Naive B cell (primary cell): ENCODE data around the gene KLHDC3. TPM values are rescaled to one million over a fixed set of nuclear protein-coding genes. Genes with fewer than 3 reads are reported as not detected.

ENCODE experiments used
- ATAC-seq, 2 donors: fragments of 150-1000 bp; cut with Tn5 transposase; 2 replicates each; pipeline ENCODE4 v1.10.0; 2021; ENCODE audit warnings: low read depth in 2 of 2, mild to moderate bottlenecking in 2 of 2, moderate library complexity in 2 of 2
- DNase-seq: peaks from one replicate; pipeline ENCODE4 v3.0.0; 2022
- H3K27ac Mint-ChIP-seq, 6 donors: one replicate each; pipeline ENCODE4 v1.8.0; 2020 to 2022; ENCODE audit warnings: mild to moderate bottlenecking in 6 of 6, mixed read lengths in 6 of 6, moderate library complexity in 5 of 6, inconsistent platforms in 2 of 6
- H3K27me3 Mint-ChIP-seq, 3 donors: one replicate each; pipeline ENCODE4 v1.8.0; 2021 to 2022; ENCODE audit warnings: mixed read lengths in 3 of 3, mild to moderate bottlenecking in 1 of 3
- H3K36me3 Mint-ChIP-seq, 2 donors: one replicate each; pipeline ENCODE4 v1.8.0; 2020 to 2022; ENCODE audit warnings: mixed read lengths in 2 of 2, inconsistent platforms in 1 of 2, mild to moderate bottlenecking in 1 of 2
- H3K4me1 Mint-ChIP-seq, 3 donors: one replicate each; pipeline ENCODE4 v1.8.0; 2020 to 2022; ENCODE audit warnings: mixed read lengths in 3 of 3, inconsistent platforms in 1 of 3, mild to moderate bottlenecking in 1 of 3, moderate library complexity in 1 of 3
- H3K4me3 Mint-ChIP-seq, 8 donors: one replicate each; pipeline ENCODE4 v1.8.0; 2020 to 2022; ENCODE audit warnings: mild to moderate bottlenecking in 8 of 8, mixed read lengths in 8 of 8, moderate library complexity in 8 of 8, inconsistent platforms in 2 of 8
- H3K9me3 Mint-ChIP-seq, 7 donors: one replicate each; pipeline ENCODE4 v1.8.0; 2020 to 2022; ENCODE audit warnings: mixed read lengths in 7 of 7, mild to moderate bottlenecking in 5 of 7, inconsistent platforms in 2 of 7, moderate library complexity in 1 of 7
- polyA plus RNA-seq, 6 donors: library from polyadenylated mRNA; unstranded; fragments of 300-500 nt; fragmentation: Illumina TruSeq; gene quantifications; one replicate each; pipeline ENCODE4 v1.2.3, GENCODE V29; 2021; ENCODE audit warnings: low read depth in 6 of 6

KLHDC3 gene
- polyA plus RNA-seq, 6 donors from 2014 or later, result 88.7 to 121 (median 92.0) TPM

DNA sequence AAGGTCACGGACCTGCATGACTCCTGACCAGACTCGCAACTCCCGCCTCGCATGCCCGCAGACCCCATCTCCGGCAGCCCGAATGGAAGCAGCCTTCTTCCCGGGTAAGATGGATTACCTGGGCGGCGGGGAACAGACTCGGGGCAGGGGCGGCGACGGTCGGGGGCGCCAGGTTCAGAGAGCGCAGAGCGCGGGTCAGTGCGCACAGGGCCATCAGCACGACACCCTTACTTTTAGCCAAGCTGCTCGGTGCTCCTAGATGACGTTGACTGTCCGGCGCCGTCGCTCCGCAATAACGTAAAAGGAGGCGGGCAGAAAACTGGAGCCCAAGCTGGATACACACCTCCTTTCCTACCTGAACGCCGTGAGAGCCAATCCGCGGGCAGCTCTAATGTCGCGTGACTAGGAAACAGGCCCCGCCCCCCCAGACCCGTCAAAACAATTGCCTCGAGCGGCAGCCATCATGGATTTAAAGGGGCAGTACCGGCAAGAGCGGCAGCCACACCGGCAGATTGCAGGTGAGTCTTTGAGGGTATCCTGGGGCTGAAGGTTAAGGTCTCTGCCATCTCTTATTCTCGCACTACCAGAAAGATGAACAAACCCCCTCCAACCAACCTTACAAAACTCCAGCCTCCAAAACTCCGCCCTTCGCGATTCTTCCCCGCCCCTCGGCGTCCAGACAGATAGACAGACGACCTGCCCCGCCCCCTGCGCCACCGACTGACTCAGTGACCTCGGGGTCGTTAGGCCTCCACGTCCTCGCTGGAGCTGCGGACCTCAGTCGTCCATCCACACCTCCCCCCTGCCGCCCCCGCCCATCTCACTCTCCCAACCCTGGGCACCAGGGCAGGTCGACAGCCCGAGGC, 45.4 kb downstream of the KLHDC3 start, which contains the start of the genes KLC4 and MRPL2:
KLC4 (plus strand) TSS at position 464 of the 866 bp plus-strand sequence. CDS start 1,705 bp downstream, outside the sequence.
MRPL2 (minus strand) TSS at position 267 of the 866 bp plus-strand sequence; CDS start at position 214, 53 bp downstream.
- peak within 1 kb of the TSS; percentile 89 to 99 (median 98) for H3K4me3 Mint-ChIP-seq
- ATAC-seq (peak; percentile 95 to 96), DNase-seq (peak; percentile 97)
- H3K4me1 Mint-ChIP-seq, result peaks cover 29 to 52% (median 44%) of the 10 kb centered on the region in 3 donors
- no peaks in the 10 kb centered on the region for H3K9me3 Mint-ChIP-seq
- H3K27me3 Mint-ChIP-seq, result no peaks in the 10 kb centered on the region
- H3K36me3 Mint-ChIP-seq, result peaks cover 0 to 27% of the 10 kb centered on the region in 2 donors
- H3K27ac Mint-ChIP-seq, result peak within 1 kb of the TSS; percentile 98 to 100 (median 98)

DNA sequence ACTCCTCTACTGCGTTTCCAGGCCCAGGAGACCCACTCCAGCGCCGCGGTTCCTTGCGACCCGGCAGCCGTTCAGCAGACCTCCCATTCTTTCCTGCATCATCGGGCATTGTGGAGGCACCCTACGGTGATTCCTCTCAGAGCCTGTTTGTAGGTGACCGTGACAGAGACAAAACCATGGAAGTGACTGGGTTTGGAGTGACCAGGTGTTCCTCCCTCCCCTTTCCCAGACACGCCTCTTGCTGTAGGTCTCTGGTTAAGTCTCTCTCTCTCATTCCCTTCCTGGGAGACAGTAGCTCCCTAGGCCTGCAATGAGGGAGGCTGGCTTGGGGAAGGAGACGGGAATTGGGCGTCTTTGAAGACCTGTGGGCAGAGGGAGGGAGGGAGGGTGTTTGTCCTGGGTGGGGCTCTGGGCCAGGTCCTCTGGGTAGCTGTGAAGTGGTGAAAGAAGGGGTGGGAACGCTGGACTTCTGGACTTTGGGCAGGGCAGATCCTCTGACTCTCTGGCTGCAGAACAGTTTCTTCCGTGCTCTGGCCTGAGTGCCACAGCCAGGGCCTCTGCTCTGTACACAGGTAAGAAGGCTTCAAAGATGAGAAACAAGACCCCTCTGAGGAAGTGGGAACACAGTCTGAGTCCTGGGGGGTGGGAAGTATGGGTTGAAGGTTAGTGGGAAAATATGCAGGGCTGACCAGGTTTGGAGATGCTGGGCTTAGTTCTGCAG, 46.1 kb downstream of the KLHDC3 start:
- Mint-ChIP-seq H3K27ac (peak overlapping the region; percentile 98 to 100 (median 98)), H3K27me3 (no peaks in the 10 kb centered on the region), H3K4me1 (peaks cover 33 to 49% (median 43%) of the 10 kb centered on the region in 3 donors), H3K36me3 (peaks cover 4 to 32% of the 10 kb centered on the region in 2 donors), H3K9me3 (no peaks in the 10 kb centered on the region), H3K4me3 (peak overlapping the region; percentile 89 to 99 (median 98))
- ATAC-seq (no peak), DNase-seq (no peak)

GRCh38 chr6:43060755-43061633, 46.9 kb downstream of the KLHDC3 start:
- Mint-ChIP-seq H3K4me1 (peaks cover 33 to 47% (median 38%) of the 10 kb centered on the region in 3 donors), H3K27ac (peak overlapping the region in 5 of 6 donors; percentile 32 to 98 (median 76)), H3K9me3 (no peaks in the 10 kb centered on the region), H3K36me3 (peaks cover 4 to 29% of the 10 kb centered on the region in 2 donors), H3K4me3 (peak overlapping the region; percentile 60 to 99 (median 98)), H3K27me3 (no peaks in the 10 kb centered on the region)
- no peak for DNase-seq
- ATAC-seq, result no peak

DNA sequence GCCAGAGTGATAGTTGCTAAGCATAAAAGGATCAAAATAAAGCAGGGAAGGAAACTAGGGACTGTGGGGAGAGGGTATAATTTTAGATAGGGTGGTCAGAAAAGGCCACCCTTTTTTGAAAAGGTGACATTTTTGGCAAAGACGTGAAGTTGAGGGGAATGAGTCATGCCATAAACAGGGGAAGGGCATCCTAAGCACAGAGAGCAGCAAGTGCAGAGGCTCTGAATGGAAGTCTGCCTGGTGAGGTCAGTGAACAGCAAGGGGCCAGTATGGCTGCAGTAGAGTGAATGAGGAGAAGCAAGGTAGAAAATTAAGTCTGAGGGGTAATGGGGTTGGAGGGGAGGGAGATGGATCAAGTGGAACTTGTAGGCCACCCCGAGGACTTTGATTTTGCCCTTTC, 47.8 kb downstream of the KLHDC3 start:
- no peaks in the 10 kb centered on the region for H3K27me3 Mint-ChIP-seq
- no peak for ATAC-seq
- H3K27ac Mint-ChIP-seq, result peak overlapping the region in 1 of 6 donors; percentile 73
- H3K36me3 Mint-ChIP-seq, result peaks cover 4 to 37% of the 10 kb centered on the region in 2 donors
- peak overlapping the region in 1 of 8 donors; percentile 96 for H3K4me3 Mint-ChIP-seq
- no peak for DNase-seq
- H3K4me1 Mint-ChIP-seq, result peaks cover 33 to 43% (median 36%) of the 10 kb centered on the region in 3 donors
- no peaks in the 10 kb centered on the region for H3K9me3 Mint-ChIP-seq

GRCh38 chr6:43062818-43063217, 48.8 kb downstream of the KLHDC3 start:
- no peak for DNase-seq

DNA sequence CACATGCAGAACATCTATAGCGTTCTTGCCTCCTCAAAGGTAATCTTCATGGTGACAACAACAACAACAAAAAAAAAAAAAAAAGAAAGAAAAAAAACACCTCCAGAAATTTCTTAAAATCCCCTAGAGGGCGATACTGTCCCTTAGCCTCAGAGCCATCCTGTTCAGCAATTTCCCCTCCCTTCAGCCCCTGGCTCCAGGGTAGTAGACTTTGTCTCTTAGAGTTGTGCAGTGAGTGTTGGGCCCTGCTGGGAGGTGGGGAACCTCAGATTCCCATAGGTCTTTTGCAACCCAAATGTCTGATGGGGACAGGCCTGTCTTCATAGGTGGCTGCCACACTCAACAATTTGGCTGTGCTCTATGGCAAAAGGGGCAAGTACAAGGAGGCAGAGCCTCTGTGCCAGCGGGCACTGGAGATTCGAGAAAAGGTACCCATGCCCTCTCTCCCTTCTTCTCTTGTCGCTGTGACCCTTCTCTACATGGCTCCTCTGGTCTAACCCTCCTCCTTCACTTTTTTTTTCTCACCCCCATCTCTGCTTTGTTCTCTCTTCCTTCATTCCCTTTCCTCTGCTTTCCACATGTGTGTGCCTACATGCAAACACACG, 56.1 kb downstream of the KLHDC3 start:
- Mint-ChIP-seq H3K27me3 (no peaks in the 10 kb centered on the region), H3K4me1 (peaks cover 0 to 4% (median 0%) of the 10 kb centered on the region in 3 donors), H3K27ac (peak overlapping the region in 2 of 6 donors; percentile 8 to 21), H3K36me3 (peaks cover 18 to 39% of the 10 kb centered on the region in 2 donors), H3K9me3 (no peaks in the 10 kb centered on the region), H3K4me3 (no peak overlapping the region)
- DNase-seq (no peak), ATAC-seq (peak; percentile 51 to 62)

More at GRCh38 chr6:43062818-43063217, 48.8 kb downstream of the KLHDC3 start:
- Mint-ChIP-seq H3K36me3 (peaks cover 4 to 38% of the 10 kb centered on the region in 2 donors), H3K27ac (no peak overlapping the region), H3K4me1 (peaks cover 33 to 38% (median 36%) of the 10 kb centered on the region in 3 donors), H3K27me3 (no peaks in the 10 kb centered on the region), H3K9me3 (no peaks in the 10 kb centered on the region), H3K4me3 (peak overlapping the region in 2 of 8 donors; percentile 40 to 68)
- ATAC-seq, result no peak

Other genes starting within 250 kb of the KLHDC3 start
- 1 to 10 TPM; 1.8 to 4.9 (median 4.1) TPM for gene BICRAL, start 232.2 kb upstream of the KLHDC3 start, polyA plus RNA-seq
- 10 to 100 TPM; 26.8 to 81.7 (median 61.0) TPM for gene RPL7L1, start 134.6 kb upstream of the KLHDC3 start, polyA plus RNA-seq
- 1 to 10 TPM in 1 of 6 donors, under 1 TPM in 3, not detected in 2; 0.41 to 1.9 (median 0.68) TPM for gene PTCRA, start 98.2 kb upstream of the KLHDC3 start, polyA plus RNA-seq
- 100 to 1,000 TPM; 153 to 199 (median 177) TPM for gene CNPY3, start 84.8 kb upstream of the KLHDC3 start, polyA plus RNA-seq
- gene GNMT, start 53.5 kb upstream of the KLHDC3 start, polyA plus RNA-seq, result 1 to 10 TPM in 1 of 6 donors, under 1 TPM in 3, not detected in 2; 0.26 to 1.1 (median 0.28) TPM
- gene PEX6, start 35.1 kb upstream of the KLHDC3 start, polyA plus RNA-seq, result 10 to 100 TPM; 10.6 to 23.5 (median 15.7) TPM
- gene PPP2R5D, start 29.7 kb upstream of the KLHDC3 start, polyA plus RNA-seq, result 10 to 100 TPM; 13.6 to 23.8 (median 14.5) TPM
- gene MEA1, start 303 bp upstream of the KLHDC3 start, polyA plus RNA-seq, result 100 to 1,000 TPM in 4 of 6 donors, 10 to 100 TPM in 2; 91.3 to 172 (median 103) TPM
- gene RRP36, start 7.4 kb downstream of the KLHDC3 start, polyA plus RNA-seq, result 10 to 100 TPM; 27.8 to 55.0 (median 39.8) TPM
- 1 to 10 TPM; 3.1 to 6.4 (median 4.4) TPM for gene CUL7, start 39.6 kb downstream of the KLHDC3 start, polyA plus RNA-seq
- 10 to 100 TPM; 27.2 to 61.1 (median 42.3) TPM for gene MRPL2, start 45.2 kb downstream of the KLHDC3 start, polyA plus RNA-seq
- 10 to 100 TPM in 4 of 6 donors, 1 to 10 TPM in 2; 1.3 to 11.2 (median 10.5) TPM for gene KLC4, start 45.4 kb downstream of the KLHDC3 start, polyA plus RNA-seq
- not detected for gene PTK7, start 62.1 kb downstream of the KLHDC3 start, polyA plus RNA-seq
- 1 to 10 TPM; 2.5 to 5.3 (median 4.7) TPM for gene SRF, start 157.0 kb downstream of the KLHDC3 start, polyA plus RNA-seq
- 10 to 100 TPM in 3 of 6 donors, 1 to 10 TPM in 3; 1.2 to 16.5 (median 9.5) TPM for gene CUL9, start 167.9 kb downstream of the KLHDC3 start, polyA plus RNA-seq
- 100 to 1,000 TPM; 101 to 176 (median 133) TPM for gene DNPH1, start 215.2 kb downstream of the KLHDC3 start, polyA plus RNA-seq
- gene TTBK1, start 229.2 kb downstream of the KLHDC3 start, polyA plus RNA-seq, result not detected